Ascending aorta (tissue), 2 donors: ENCODE data around the gene GNG4. TPM values are rescaled to one million over a fixed set of nuclear protein-coding genes. Genes with fewer than 3 reads are reported as not detected.
A peak's percentile ranks its signal among the peaks of the same experiment; 100 is the strongest.
"Not testable (repeated sequence)": the region's sequence is repeated elsewhere in the genome, so short reads cannot be mapped to it uniquely, and the experiment has no call there.

Experiments
- DNase-seq, 2 donors: peaks; one replicate each; pipeline ENCODE4 v3.0.0-alpha.2; 2019; ENCODE audit warnings: low spot score in 2 of 2
- H3K27ac ChIP-seq, 2 donors: fragments of 200-600 bp; sonication (generic); one replicate each; pipeline ENCODE4 v1.5.1; 2016 to 2017; ENCODE audit warnings: mild to moderate bottlenecking in 1 of 2
- H3K27me3 ChIP-seq: fragments of 200-600 bp; sonication (generic); one replicate; pipeline ENCODE4 v1.5.1; 2017
- H3K36me3 ChIP-seq, 2 donors: fragments of 200-600 bp; sonication (generic); one replicate each; pipeline ENCODE4 v1.5.1; 2016
- H3K4me1 ChIP-seq, 2 donors: fragments of 200-600 bp; sonication (generic); one replicate each; pipeline ENCODE4 v1.5.1; 2016 to 2017; ENCODE audit warnings: mild to moderate bottlenecking in 1 of 2
- H3K4me3 ChIP-seq, 2 donors: fragments of 200-600 bp; sonication (generic); one replicate each; pipeline ENCODE4 v1.5.1; 2016 to 2017; ENCODE audit warnings: mild to moderate bottlenecking in 1 of 2
- H3K9me3 ChIP-seq, 2 donors: fragments of 200-600 bp; sonication (generic); one replicate each; pipeline ENCODE4 v1.5.1; 2016
- CTCF ChIP-seq, 3 experiments: fragments of 200-600 bp in 2 of 3; fragments of 450-650 bp in 1 of 3; sonication (generic) in 2 of 3; IDR thresholded peaks; one replicate each; pipeline ENCODE4 v1.5.1; 2016 to 2019; ENCODE audit warnings: antibody characterized with exemption in 3 of 3, mild to moderate bottlenecking in 1 of 3, moderate library complexity in 1 of 3
- intact Hi-C: fragments of 100-400 bp; cut with DNase I; formaldehyde crosslinking; loops from one replicate; pipeline ENCODE4 v1.15.1; 2023
- total RNA-seq: library from RNA; depleted of rRNA; stranded (reverse); fragments of >200 nt; gene quantifications from one replicate; pipeline ENCODE4 v1.1.0, GENCODE V29; 2016

Gene GNG4
- total RNA-seq, 1 donor from 2014 or later: not detected

- no peak overlapping the region for H3K4me3 ChIP-seq
- no peaks in the 10 kb centered on the region for H3K9me3 ChIP-seq
- peaks cover 8% of the 10 kb centered on the region for H3K27me3 ChIP-seq
- H3K27ac ChIP-seq: no peak overlapping the region
- intact Hi-C loops: no loop called here
- TF ChIP-seq CTCF (IDR thresholded peaks at IDR 0.05): no peak
- peaks cover under 1 to 1% of the 10 kb centered on the region in 2 donors for H3K4me1 ChIP-seq
- DNase-seq: no peak
- no peaks in the 10 kb centered on the region for H3K36me3 ChIP-seq
Observed at GRCh38 chr1:235643837-235644692, 5.5 kb downstream of the GNG4 start.

- Histone ChIP-seq H3K27me3 (peaks cover 5% of the 10 kb centered on the region), H3K27ac (no peak overlapping the region), H3K4me1 (no peaks in the 10 kb centered on the region), H3K4me3 (no peak overlapping the region), H3K9me3 (no peaks in the 10 kb centered on the region), H3K36me3 (no peaks in the 10 kb centered on the region)
- no peak for TF ChIP-seq CTCF (IDR thresholded peaks at IDR 0.05)
- intact Hi-C loops: no loop called here
- no peak for DNase-seq
Observed at GRCh38 chr1:235642943-235643371, 6.6 kb downstream of the GNG4 start.

- Histone ChIP-seq H3K27me3 (no peaks in the 10 kb centered on the region), H3K27ac (no peak overlapping the region), H3K9me3 (no peaks in the 10 kb centered on the region), H3K4me1 (no peaks in the 10 kb centered on the region), H3K4me3 (no peak overlapping the region), H3K36me3 (no peaks in the 10 kb centered on the region)
- no peak for TF ChIP-seq CTCF (IDR thresholded peaks at IDR 0.05)
- DNase-seq: no peak
- intact Hi-C loops: no loop called here
Observed at GRCh38 chr1:235642011-235642942, 7.3 kb downstream of the GNG4 start.

GRCh38 chr1:235640580-235640979, 9.0 kb downstream of the GNG4 start:
- H3K27ac ChIP-seq: no peak overlapping the region
- H3K9me3 ChIP-seq: no peaks in the 10 kb centered on the region
- intact Hi-C loops: no loop called here
- no peaks in the 10 kb centered on the region for H3K4me1 ChIP-seq
- H3K27me3 ChIP-seq: no peaks in the 10 kb centered on the region
- TF ChIP-seq CTCF (IDR thresholded peaks at IDR 0.05): no peak
- DNase-seq: peak in 1 of 2 donors; percentile 50
- no peak overlapping the region for H3K4me3 ChIP-seq
- H3K36me3 ChIP-seq: no peaks in the 10 kb centered on the region

GRCh38 chr1:235639226-235640205, 10.1 kb downstream of the GNG4 start:
- no peaks in the 10 kb centered on the region for H3K9me3 ChIP-seq
- H3K27me3 ChIP-seq: no peaks in the 10 kb centered on the region
- no peak overlapping the region for H3K4me3 ChIP-seq
- peak in 1 of 2 donors; percentile 40 for DNase-seq
- TF ChIP-seq CTCF (IDR thresholded peaks at IDR 0.05): no peak
- H3K4me1 ChIP-seq: no peaks in the 10 kb centered on the region
- H3K27ac ChIP-seq: no peak overlapping the region
- no peaks in the 10 kb centered on the region for H3K36me3 ChIP-seq
- intact Hi-C loops: no loop called here

GRCh38 chr1:235638612-235639011, 11.0 kb downstream of the GNG4 start:
- H3K36me3 ChIP-seq, H3K27ac ChIP-seq, H3K9me3 ChIP-seq, DNase-seq, H3K27me3 ChIP-seq, H3K4me1 ChIP-seq, intact Hi-C loops, H3K4me3 ChIP-seq: not testable (repeated sequence)
